ENCODE data around the gene KIRREL3.

DNA sequence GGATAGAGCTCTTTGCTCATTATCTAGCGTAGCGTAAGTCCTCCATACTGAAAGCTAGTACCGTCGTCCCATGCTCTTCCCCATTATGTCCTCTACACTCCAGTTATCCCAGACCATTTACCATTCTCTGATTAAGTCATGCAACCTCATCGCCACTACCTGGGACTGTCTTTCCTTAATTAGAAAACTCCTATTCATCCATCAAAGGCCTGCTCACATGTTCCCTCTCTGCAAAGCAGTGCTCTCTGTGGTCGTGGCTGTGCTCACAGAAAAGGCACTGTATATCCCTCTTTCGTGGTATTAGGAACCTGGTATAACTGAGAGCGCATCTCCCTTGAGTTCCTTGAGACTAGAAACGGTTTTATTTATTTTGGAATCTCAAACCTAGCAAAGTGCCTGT is 253.3 kb downstream of the KIRREL3 start:
- TF ChIP-seq, protein P1, sequence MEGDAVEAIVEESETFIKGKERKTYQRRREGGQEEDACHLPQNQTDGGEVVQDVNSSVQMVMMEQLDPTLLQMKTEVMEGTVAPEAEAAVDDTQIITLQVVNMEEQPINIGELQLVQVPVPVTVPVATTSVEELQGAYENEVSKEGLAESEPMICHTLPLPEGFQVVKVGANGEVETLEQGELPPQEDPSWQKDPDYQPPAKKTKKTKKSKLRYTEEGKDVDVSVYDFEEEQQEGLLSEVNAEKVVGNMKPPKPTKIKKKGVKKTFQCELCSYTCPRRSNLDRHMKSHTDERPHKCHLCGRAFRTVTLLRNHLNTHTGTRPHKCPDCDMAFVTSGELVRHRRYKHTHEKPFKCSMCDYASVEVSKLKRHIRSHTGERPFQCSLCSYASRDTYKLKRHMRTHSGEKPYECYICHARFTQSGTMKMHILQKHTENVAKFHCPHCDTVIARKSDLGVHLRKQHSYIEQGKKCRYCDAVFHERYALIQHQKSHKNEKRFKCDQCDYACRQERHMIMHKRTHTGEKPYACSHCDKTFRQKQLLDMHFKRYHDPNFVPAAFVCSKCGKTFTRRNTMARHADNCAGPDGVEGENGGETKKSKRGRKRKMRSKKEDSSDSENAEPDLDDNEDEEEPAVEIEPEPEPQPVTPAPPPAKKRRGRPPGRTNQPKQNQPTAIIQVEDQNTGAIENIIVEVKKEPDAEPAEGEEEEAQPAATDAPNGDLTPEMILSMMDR (conservative IDR thresholded peaks at IDR 0.05; ENCODE audit: low read depth, low read length), result no peak
- no peak for TF ChIP-seq EZH2phosphoT487 (IDR thresholded peaks at IDR 0.05; ENCODE audit: borderline replicate concordance, low read length)

Measured in PC-3 (cell line).